HepG2 (cell line): ENCODE data around the gene RUNX2. TPM values are rescaled to one million over a fixed set of nuclear protein-coding genes. Genes with fewer than 3 reads are reported as not detected.

Source experiments
- GATAD2A ChIP-seq: IDR thresholded peaks from 2 replicates; pipeline ENCODE4 v1.6.1; 2016
- HMG20A ChIP-seq: IDR thresholded peaks from 2 replicates; pipeline ENCODE4 v1.6.1; 2016; ENCODE audit warnings: borderline replicate concordance
- HMGA1 ChIP-seq: sonication (generic); formaldehyde crosslinking; conservative IDR thresholded peaks from 2 replicates; pipeline ENCODE4 v1.4.0; 2020; ENCODE audit warnings: missing genetic modification reagents
- KAT7 ChIP-seq: IDR thresholded peaks from 2 replicates; pipeline ENCODE4 v1.6.1; 2018; ENCODE audit warnings: borderline replicate concordance, missing compliant biosample characterization
- KLF9 ChIP-seq: IDR thresholded peaks from 2 replicates; pipeline ENCODE4 v1.6.1; 2016; ENCODE audit warnings: low read depth
- NFAT5 ChIP-seq: sonication (generic); formaldehyde crosslinking; IDR thresholded peaks from 2 replicates; pipeline ENCODE4 v1.4.0; 2020; ENCODE audit warnings: missing genetic modification reagents
- RCOR2 ChIP-seq: IDR thresholded peaks from 2 replicates; pipeline ENCODE4 v1.6.1; 2016; ENCODE audit warnings: missing biosample characterization, missing genetic modification reagents
- SETDB1 ChIP-seq: sonication (generic); formaldehyde crosslinking; IDR thresholded peaks from 2 replicates; pipeline ENCODE4 v1.5.1; 2020; ENCODE audit warnings: missing genetic modification reagents, mild to moderate bottlenecking, borderline replicate concordance
- SMAD9 ChIP-seq: sonication (generic); formaldehyde crosslinking; IDR thresholded peaks from 2 replicates; pipeline ENCODE4 v1.5.1; 2020; ENCODE audit warnings: mild to moderate bottlenecking, missing genetic modification reagents
- SMC3 ChIP-seq: IDR thresholded peaks from 2 replicates; pipeline ENCODE4 v1.6.1; 2011; ENCODE audit warnings: low read length, improper control_type of control experiment
- TFDP1 ChIP-seq: IDR thresholded peaks from 2 replicates; pipeline ENCODE4 v1.6.1; 2016; ENCODE audit warnings: missing compliant biosample characterization, missing genetic modification reagents, borderline replicate concordance
- TMF1 ChIP-seq: sonication (generic); formaldehyde crosslinking; IDR thresholded peaks from 2 replicates; pipeline ENCODE4 v1.8.1; 2022; ENCODE audit warnings: low read depth, missing genetic modification reagents
- ZBED4 ChIP-seq: sonication (generic); formaldehyde crosslinking; IDR thresholded peaks from 2 replicates; pipeline ENCODE4 v1.4.0; 2020; ENCODE audit warnings: missing genetic modification reagents, borderline replicate concordance
- ZNF552 ChIP-seq: sonication (generic); formaldehyde crosslinking; IDR thresholded peaks from 2 replicates; pipeline ENCODE4 v1.9.0; 2022; ENCODE audit warnings: missing genetic modification reagents, mild to moderate bottlenecking, borderline replicate concordance
- ZNF720 ChIP-seq: sonication (generic); formaldehyde crosslinking; IDR thresholded peaks from 2 replicates; pipeline ENCODE4 v1.4.0; 2020; ENCODE audit warnings: missing genetic modification reagents
- polyA plus RNA-seq, 8 experiments: library from polyadenylated mRNA; depleted of rRNA in 3 of 8; stranded (reverse) in 7 of 8; unstranded in 1 of 8; fragments of >200 nt; fragmentation: Illumina TruSeq in 4 of 8; extraction: Trizol in 4 of 8; gene quantifications; 2 replicates each; pipeline versions ENCODE4 v1.2.1 to v1.2.3, GENCODE V29; 2011 to 2016; ENCODE audit warnings: low read depth in 4 of 8, missing spikeins in 1 of 8, mixed read lengths in 1 of 8; ENCODE audit not compliant: insufficient read depth in 1 of 8
- total RNA-seq, 5 experiments: library from RNA; depleted of rRNA; stranded (reverse); fragments of >200 nt; fragmentation: Illumina TruSeq; extraction: Trizol; gene quantifications; 2 replicates each; pipeline ENCODE4 v1.2.3, GENCODE V29; 2016; ENCODE audit warnings: low read depth in 1 of 5
- TF ChIP-seq, protein P1 (sequence below): sonication (generic); formaldehyde crosslinking; IDR thresholded peaks from 2 replicates; pipeline ENCODE4 v1.4.0; 2020; ENCODE audit warnings: mild to moderate bottlenecking, missing genetic modification reagents

The RUNX2 gene
- total and polyA plus RNA-seq, 2 of the 13 experiments (the other 11 are each of a cell fraction or from before 2014, with no cell fraction given): not detected

- TF ChIP-seq NFAT5 (CRISPR knock-in tag): peak; percentile 36; the same call in 1 of the 2 replicates
- TF ChIP-seq SMC3: peak; percentile 2; the same call in 1 of the 2 replicates
- peak; percentile 55 for TF ChIP-seq GATAD2A (CRISPR knock-in tag)
- TF ChIP-seq ZNF720 (CRISPR knock-in tag): no peak
- TF ChIP-seq ZBED4 (CRISPR knock-in tag): peak; percentile 92
- TF ChIP-seq TFDP1 (CRISPR knock-in tag): peak; percentile 88; the same call in 1 of the 2 replicates
- TF ChIP-seq ZNF552 (CRISPR knock-in tag): no peak
- TF ChIP-seq TMF1 (CRISPR knock-in tag): peak; percentile 21
- no peak for TF ChIP-seq SETDB1 (CRISPR knock-in tag)
- TF ChIP-seq SMAD9 (CRISPR knock-in tag): 0 out of 2 replicates have a peak, but pooled peaks have one; percentile 25
- no peak for TF ChIP-seq RCOR2 (CRISPR knock-in tag)
- TF ChIP-seq KLF9 (CRISPR knock-in tag): peak; percentile 77; the same call in 1 of the 2 replicates
- peak; percentile 87 for TF ChIP-seq KAT7
- TF ChIP-seq HMGA1 (CRISPR knock-in tag): no peak
- TF ChIP-seq, protein P1, sequence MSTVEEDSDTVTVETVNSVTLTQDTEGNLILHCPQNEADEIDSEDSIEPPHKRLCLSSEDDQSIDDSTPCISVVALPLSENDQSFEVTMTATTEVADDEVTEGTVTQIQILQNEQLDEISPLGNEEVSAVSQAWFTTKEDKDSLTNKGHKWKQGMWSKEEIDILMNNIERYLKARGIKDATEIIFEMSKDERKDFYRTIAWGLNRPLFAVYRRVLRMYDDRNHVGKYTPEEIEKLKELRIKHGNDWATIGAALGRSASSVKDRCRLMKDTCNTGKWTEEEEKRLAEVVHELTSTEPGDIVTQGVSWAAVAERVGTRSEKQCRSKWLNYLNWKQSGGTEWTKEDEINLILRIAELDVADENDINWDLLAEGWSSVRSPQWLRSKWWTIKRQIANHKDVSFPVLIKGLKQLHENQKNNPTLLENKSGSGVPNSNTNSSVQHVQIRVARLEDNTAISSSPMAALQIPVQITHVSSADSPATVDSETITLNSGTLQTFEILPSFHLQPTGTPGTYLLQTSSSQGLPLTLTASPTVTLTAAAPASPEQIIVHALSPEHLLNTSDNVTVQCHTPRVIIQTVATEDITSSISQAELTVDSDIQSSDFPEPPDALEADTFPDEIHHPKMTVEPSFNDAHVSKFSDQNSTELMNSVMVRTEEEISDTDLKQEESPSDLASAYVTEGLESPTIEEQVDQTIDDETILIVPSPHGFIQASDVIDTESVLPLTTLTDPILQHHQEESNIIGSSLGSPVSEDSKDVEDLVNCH (CRISPR knock-in tag): 0 out of 2 replicates have a peak, but pooled peaks have one; percentile 40
- TF ChIP-seq HMG20A (CRISPR knock-in tag): peak; percentile 22; the same call in 1 of the 2 replicates
Observed at GRCh38 chr6:45377554-45378333, 49.6 kb downstream of the RUNX2 start, which contains the start of gene SUPT3H (continued).
